HG03378 (cell line): ENCODE data around the gene THSD8.
A peak's percentile ranks its signal among the peaks of the same experiment; 100 is the strongest.
"Not testable (repeated sequence)": the region's sequence is repeated elsewhere in the genome, so short reads cannot be mapped to it uniquely, and the experiment has no call there.

ENCODE experiments used
- ATAC-seq: cut with Tn5 transposase; IDR thresholded peaks from one replicate; pipeline ENCODE4 v1.9.1; 2021; ENCODE audit warnings: mild to moderate bottlenecking, moderate library complexity; ENCODE audit not compliant: unreplicated experiment

THSD8 gene

GRCh38 chr19:12792051-12792852, 9.6 kb upstream of the THSD8 start:
- no peak for ATAC-seq

GRCh38 chr19:12792853-12793289, 9.0 kb upstream of the THSD8 start:
- no peak for ATAC-seq

- peak; percentile 23 for ATAC-seq
Measured at GRCh38 chr19:12793290-12794195, 8.3 kb upstream of the THSD8 start.

GRCh38 chr19:12794196-12794941, 7.5 kb upstream of the THSD8 start:
- ATAC-seq = no peak

- no peak for ATAC-seq
Measured at GRCh38 chr19:12794971-12795381, 6.9 kb upstream of the THSD8 start.

- ATAC-seq = no peak
Measured at GRCh38 chr19:12796146-12797071, 5.5 kb upstream of the THSD8 start.

GRCh38 chr19:12797141-12797587, 4.7 kb upstream of the THSD8 start:
- no peak for ATAC-seq

- not testable (repeated sequence) for ATAC-seq
Measured at GRCh38 chr19:12797607-12798006, 4.3 kb upstream of the THSD8 start.

- no peak for ATAC-seq
Measured at GRCh38 chr19:12799742-12800465, 2.0 kb upstream of the THSD8 start.

- no peak for ATAC-seq
Measured at GRCh38 chr19:12800466-12800770, 1.5 kb upstream of the THSD8 start.

GRCh38 chr19:12800923-12801465, 875 bp upstream of the THSD8 start:
- no peak for ATAC-seq

- ATAC-seq = no peak
Measured at GRCh38 chr19:12802267-12803106, 618 bp downstream of the THSD8 start.

GRCh38 chr19:12804051-12804450, 2.2 kb downstream of the THSD8 start:
- ATAC-seq = no peak

GRCh38 chr19:12806242-12807081, 4.6 kb downstream of the THSD8 start, which contains the start of gene RNASEH2A:
Gene RNASEH2A, plus strand, starts transcription at chr19:12806584. Its CDS starts 90 bp downstream, at chr19:12806674.
- peak; percentile 57 for ATAC-seq

GRCh38 chr19:12815088-12815487, 13.2 kb downstream of the THSD8 start:
- no peak for ATAC-seq

GRCh38 chr19:12817188-12817587, 15.3 kb downstream of the THSD8 start:
- ATAC-seq = not testable (repeated sequence)

- ATAC-seq = not testable (repeated sequence)
Measured at GRCh38 chr19:12817810-12818209, 15.9 kb downstream of the THSD8 start.
